AG10803 (cell line): ENCODE measurements around the gene SMTNL1.
"Not testable (repeated sequence)": the region's sequence is repeated elsewhere in the genome, so short reads cannot be mapped to it uniquely, and the experiment has no call there.

Source experiments
- DNase-seq: peaks from one replicate; pipeline ENCODE4 v3.0.0; 2010; ENCODE audit warnings: low read depth
- H3K4me3 ChIP-seq: 2 replicates; pipeline ENCODE4 v1.5.1; 2011; ENCODE audit warnings: mild to moderate bottlenecking, low read length, control low read depth
- TF ChIP-seq, protein P1 (sequence below): conservative IDR thresholded peaks from 2 replicates; pipeline ENCODE4 v1.5.1; 2011; ENCODE audit warnings: mild to moderate bottlenecking, low read length, control low read depth, inconsistent platforms

Gene SMTNL1

DNA sequence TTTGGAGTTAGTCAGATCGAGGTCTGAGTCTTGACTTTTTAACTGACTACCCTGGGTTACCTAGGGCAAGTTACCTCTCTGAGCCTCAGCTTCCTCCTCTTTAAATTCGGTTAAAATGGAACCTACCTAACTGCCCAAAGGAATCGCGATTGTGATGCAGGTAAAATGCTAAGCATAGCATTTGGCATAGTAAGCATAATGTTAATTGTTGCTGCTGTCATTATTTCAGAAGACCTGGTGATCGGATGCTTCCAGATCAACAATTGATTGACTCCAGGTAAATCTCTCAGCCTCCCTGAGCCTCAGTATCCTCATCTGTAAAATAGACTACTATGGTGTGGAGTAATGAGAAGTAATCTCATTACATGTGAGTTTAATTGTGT, 21.3 kb upstream of the SMTNL1 start:
- H3K4me3 ChIP-seq = peak overlapping the region; percentile 85
- no peak for DNase-seq
- TF ChIP-seq, protein P1, sequence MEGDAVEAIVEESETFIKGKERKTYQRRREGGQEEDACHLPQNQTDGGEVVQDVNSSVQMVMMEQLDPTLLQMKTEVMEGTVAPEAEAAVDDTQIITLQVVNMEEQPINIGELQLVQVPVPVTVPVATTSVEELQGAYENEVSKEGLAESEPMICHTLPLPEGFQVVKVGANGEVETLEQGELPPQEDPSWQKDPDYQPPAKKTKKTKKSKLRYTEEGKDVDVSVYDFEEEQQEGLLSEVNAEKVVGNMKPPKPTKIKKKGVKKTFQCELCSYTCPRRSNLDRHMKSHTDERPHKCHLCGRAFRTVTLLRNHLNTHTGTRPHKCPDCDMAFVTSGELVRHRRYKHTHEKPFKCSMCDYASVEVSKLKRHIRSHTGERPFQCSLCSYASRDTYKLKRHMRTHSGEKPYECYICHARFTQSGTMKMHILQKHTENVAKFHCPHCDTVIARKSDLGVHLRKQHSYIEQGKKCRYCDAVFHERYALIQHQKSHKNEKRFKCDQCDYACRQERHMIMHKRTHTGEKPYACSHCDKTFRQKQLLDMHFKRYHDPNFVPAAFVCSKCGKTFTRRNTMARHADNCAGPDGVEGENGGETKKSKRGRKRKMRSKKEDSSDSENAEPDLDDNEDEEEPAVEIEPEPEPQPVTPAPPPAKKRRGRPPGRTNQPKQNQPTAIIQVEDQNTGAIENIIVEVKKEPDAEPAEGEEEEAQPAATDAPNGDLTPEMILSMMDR = no peak

DNA sequence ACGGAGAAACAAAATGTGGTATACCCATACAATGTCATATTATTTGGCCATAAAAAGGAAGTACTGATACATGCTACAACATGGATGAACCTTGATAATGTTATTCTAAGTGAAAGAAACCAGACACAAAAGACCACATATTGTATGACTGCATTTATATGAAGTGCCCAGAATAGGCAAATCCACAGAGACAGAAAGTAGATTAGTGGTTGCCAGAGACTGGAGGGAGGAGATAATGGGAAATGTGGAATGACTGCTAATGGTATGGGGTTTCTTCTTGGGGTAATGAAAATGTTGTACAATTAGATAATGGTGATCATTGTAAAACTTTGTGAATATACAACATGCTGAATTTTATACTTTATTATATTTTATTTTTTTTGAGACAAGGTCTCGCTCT, 16.3 kb upstream of the SMTNL1 start:
- TF ChIP-seq, protein P1 = no peak
- no peak for DNase-seq
- no peak overlapping the region for H3K4me3 ChIP-seq

DNA sequence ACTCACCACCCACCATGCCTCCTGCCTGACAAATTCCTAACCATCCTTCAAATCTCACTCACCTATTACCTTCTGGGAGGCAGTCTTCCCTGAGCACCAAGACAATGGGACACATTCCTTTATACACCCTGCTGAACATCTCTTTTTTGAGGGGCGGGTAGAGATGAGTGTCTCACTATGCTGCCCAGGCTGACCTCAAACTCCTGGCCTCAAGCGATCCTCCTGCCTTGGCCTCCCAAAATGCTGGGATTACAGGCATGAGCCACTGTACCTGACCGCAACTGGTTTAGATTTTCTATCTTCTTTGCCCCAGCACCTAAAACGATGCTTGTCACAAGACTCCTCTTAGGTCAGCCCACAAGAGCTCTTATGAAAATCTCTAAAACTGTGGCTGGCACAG, 14.0 kb upstream of the SMTNL1 start:
- no peak overlapping the region for H3K4me3 ChIP-seq
- TF ChIP-seq, protein P1 = no peak
- no peak for DNase-seq

DNA sequence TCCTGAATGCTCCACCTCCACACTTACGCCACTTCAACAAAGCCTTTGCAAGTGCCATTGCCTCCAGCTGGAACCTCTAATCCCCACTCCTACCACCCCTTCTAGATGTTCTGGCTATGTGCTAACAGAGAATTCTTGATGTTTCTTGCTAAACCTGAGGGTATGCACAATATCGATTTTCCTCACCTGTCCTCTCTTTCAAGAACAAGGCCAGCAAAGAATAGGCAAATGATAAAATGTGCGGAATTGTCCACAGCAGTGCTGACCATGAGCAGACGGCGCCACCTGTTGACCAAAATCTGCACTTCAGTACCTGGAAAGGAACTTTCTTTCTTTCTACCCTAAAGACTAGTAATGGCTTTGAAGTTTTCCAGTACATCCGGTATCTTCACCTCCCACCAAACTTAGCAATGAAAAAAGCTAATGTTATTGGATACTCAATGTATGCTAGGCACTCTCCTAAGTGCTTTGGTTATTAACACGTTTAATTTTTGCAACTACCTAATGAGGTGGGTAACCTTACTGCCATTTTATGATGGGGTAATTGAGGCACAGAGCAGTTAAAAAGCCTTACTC, 10.3 kb upstream of the SMTNL1 start:
- TF ChIP-seq, protein P1 = peak; percentile 97
- peak; percentile 57 for DNase-seq
- H3K4me3 ChIP-seq = no peak overlapping the region

DNA sequence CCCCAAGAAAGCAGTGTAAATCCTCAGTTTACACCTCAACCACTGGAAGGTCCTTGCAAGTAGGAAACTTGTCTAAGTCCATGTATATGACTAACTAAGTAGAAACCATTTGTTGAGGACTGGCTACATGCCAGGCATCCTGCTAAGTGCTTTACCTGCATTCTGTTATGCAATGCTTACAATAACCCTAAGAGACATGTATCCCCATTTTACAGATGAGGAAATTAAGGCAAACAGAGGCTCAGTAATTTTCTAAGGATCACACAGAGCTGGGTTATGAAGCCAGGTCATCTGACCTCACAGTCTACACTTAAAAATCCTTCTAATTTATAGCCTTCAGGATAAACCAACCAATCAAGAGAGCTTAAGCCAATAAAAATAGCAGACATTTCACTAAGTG, 8.4 kb upstream of the SMTNL1 start:
- TF ChIP-seq, protein P1 = no peak
- H3K4me3 ChIP-seq = no peak overlapping the region
- no peak for DNase-seq

DNA sequence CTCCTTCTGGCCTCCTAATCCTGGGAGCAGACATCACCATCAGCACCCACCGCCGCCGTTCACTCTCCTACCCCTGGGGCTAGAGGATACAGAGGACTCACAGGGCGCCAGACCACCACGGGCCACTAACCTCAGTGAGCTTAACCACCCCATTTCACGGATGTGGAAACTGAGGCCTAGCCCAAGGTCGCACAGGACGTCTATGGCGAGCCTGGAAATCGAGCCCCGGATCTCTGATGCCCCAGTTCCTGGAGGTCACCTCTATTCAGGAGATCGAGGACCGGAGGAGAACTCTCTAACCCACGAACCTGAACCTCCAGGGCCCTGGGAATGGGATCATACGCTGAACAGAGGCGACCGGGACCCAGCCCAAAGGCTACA, 7.2 kb upstream of the SMTNL1 start:
- TF ChIP-seq, protein P1 = no peak
- no peak for DNase-seq
- peak overlapping the region; percentile 95 for H3K4me3 ChIP-seq

DNA sequence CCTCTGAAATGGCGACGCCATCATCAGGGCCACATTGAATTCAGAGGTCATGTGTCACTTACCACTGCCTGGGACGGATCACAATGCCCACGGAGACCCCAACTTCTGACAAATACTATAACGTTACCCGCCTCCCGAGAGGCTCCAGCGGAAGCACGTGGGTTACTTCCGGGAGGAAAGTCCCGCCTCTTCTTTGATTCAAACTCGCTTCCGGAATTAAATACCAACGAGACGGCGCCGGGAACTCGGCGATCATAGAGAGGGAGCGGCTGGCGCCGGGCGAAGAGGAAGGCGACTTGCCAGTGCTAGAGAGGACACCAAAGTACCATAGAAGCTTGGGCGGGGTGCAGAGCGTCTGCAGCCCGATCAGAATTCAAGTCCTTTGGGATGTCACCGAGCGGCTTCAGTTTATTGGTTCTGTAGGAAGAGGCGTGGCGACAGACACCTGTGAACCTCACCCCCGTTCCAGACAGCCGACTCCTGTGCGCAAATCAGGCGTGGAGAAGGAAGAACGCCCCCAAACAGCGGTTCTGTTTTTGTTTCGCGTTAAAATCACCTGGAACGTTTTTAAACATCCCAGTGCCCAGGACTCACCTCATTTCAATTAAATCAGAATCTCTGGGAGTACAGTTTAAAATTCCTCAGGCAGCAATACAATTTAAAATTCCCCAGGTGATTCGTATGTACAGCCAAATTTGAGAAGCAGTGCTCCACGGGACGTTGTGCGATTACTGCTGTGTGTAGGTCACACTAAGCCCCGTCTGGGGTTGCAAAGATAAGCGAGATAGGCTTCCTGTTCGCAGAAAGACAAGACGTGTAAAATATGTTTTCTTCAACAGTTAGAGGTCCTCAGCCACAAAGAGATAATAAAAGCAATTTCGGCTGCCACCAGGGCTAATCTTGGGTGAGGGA, 6.5 kb upstream of the SMTNL1 start, which contains the start of gene TIMM10:
Gene TIMM10, minus strand, starts transcription at position 159 of the 912 bp plus-strand sequence. CDS start 565 bp downstream, outside the sequence.
- H3K4me3 ChIP-seq = peak within 1 kb of the TSS; percentile 95
- peak; percentile 96 for DNase-seq
- TF ChIP-seq, protein P1 = no peak; the same call in 1 of the 2 replicates

DNA sequence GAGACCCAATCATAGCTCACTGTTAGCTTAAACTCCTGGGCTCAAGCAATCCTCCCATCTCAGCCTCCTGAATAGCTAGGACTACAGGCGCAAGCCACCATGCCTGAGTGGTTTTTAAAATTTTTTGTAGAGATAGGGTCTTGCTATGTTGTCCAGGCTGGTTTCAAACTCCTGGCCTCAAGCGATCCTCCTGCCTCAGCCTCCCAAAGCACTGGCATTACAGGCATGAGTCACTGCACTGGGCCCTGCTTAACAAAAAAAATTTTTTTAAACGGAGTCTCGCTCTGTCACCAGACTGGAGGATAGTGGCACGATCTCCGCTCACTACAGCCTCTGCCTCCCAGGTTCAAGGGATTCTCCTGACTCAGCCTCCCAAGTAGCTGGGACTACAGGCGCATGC, 2.9 kb upstream of the SMTNL1 start:
- H3K4me3 ChIP-seq, DNase-seq: not testable (repeated sequence)
